Heart right ventricle (tissue), 16 donors: ENCODE results near the gene MYH9. TPM values are rescaled to one million over a fixed set of nuclear protein-coding genes. Genes with fewer than 3 reads are reported as not detected.
"Not testable (repeated sequence)": the region's sequence is repeated elsewhere in the genome, so short reads cannot be mapped to it uniquely, and the experiment has no call there.

Experiments used
- ATAC-seq, 8 donors: fragments of 200-7000 bp; cut with Tn5 transposase; one replicate each; pipeline ENCODE4 v1.9.1; 2020; ENCODE audit warnings: mild to moderate bottlenecking in 8 of 8, moderate library complexity in 8 of 8, moderate number of reproducible peaks in 1 of 8
- DNase-seq, 2 donors: peaks; one replicate each; pipeline ENCODE4 v3.0.0-alpha.2; 2020
- H3K27ac ChIP-seq, 10 donors: fragments of 200-600 bp; sonication (generic) in 2 of 10; one replicate each; pipeline versions ENCODE4 v1.5.0 to v1.8.0; 2020 to 2022; ENCODE audit warnings: mild to moderate bottlenecking in 3 of 10
- H3K27me3 ChIP-seq, 7 donors: fragments of 200-600 bp; one replicate each; pipeline ENCODE4 v1.8.0; 2021 to 2022; ENCODE audit warnings: mild to moderate bottlenecking in 2 of 7
- H3K36me3 ChIP-seq, 9 donors: fragments of 200-600 bp; sonication (generic) in 1 of 9; one replicate each; pipeline versions ENCODE4 v1.5.0 to v1.8.0; 2020 to 2022; ENCODE audit warnings: mild to moderate bottlenecking in 2 of 9
- H3K4me1 ChIP-seq, 9 donors: fragments of 200-600 bp; sonication (generic) in 1 of 9; one replicate each; pipeline versions ENCODE4 v1.5.0 to v1.8.0; 2020 to 2022; ENCODE audit warnings: mild to moderate bottlenecking in 4 of 9
- H3K4me3 ChIP-seq, 10 donors: fragments of 200-600 bp; sonication (generic) in 2 of 10; one replicate each; pipeline versions ENCODE4 v1.5.0 to v1.8.0; 2020 to 2022; ENCODE audit warnings: mild to moderate bottlenecking in 7 of 10, moderate library complexity in 2 of 10
- H3K9me3 ChIP-seq, 11 donors: fragments of 200-600 bp in 10 of 11; sonication (generic) in 2 of 11; one replicate each; pipeline versions ENCODE4 v1.5.0 to v1.8.0; 2013 to 2022; ENCODE audit warnings: mild to moderate bottlenecking in 2 of 11, control low read depth in 1 of 11, moderate library complexity in 1 of 11
- WGBS, 2 donors: extraction: QIAGEN DNeasy Blood & Tissue Kit; methylation state at CpG; one replicate each; pipeline ENCODE4 v1.1.7; 2013; ENCODE audit warnings: inconsistent platforms in 1 of 2; 5-methylcytosine and 5-hydroxymethylcytosine counted together
- intact Hi-C, 10 donors: fragments of 100-400 bp; cut with DNase I; formaldehyde crosslinking; loops; one replicate each; pipeline versions ENCODE4 v1.11.1 to v1.14.2; 2022
- polyA plus RNA-seq, 2 donors: library from polyadenylated mRNA; stranded (reverse); fragments of 200-250 nt; gene quantifications; one replicate each; pipeline ENCODE4 v1.2.3, GENCODE V29; 2013
- total RNA-seq, 10 donors: library from RNA; stranded (reverse); fragmentation: NEBNext Ultra II Directional in 3 of 10; extraction: Animal tissue kit (Norgen Biotek cat#: 25700) in 3 of 10; gene quantifications; one replicate each; pipeline versions ENCODE4 v1.2.1 to v1.2.4, GENCODE V29; 2021 to 2023
- TF ChIP-seq, protein P1 (sequence below), 9 donors: fragments of 200-600 bp; sonication (generic) in 2 of 9; IDR thresholded peaks; one replicate each; pipeline versions ENCODE4 v1.5.0 to v1.8.0; 2021 to 2022; ENCODE audit warnings: antibody characterized with exemption in 9 of 9, mild to moderate bottlenecking in 5 of 9, moderate library complexity in 1 of 9
- donor health status: Arrhythmogenic right ventricular cardiomyopathy.
- donor health status: ischemic (EF 13 %, LVEDD 7.1; RV severe dilation, severe dysfunction).
- donor health status: healthy with polysubstance abuse.
- donor health status: DM: no; HTN: yes; CAD: no.
- donor health status: DM: no; HTN: no; CAD: no.
- donor health status: ischemic (EF 25% LVEDD 6.9; RV normal size, moderate dysfunction).
- donor health status: ischemic (EF 25% LVEDD 5.7; RV mildly dilated, moderate dysfunction).
- donor health status: healthy.
- donor health status: DM: yes; HTN: yes; CAD: no.
- donor health status: Ischemic cardiomyopathy.
- donor health status: ischemic (EF 35%, LVEDD 5.7; RV mildly dilated, moderate dysfunction).
- donor health status: nonischemic (EF 11% LVEDD 7.7; RV severe dilation, severe dysfunction).
- donor health status: DM: yes; HTN: yes; CAD: no.
- donor health status: PGD.
- donor health status: ischemic (EF 29% LVEDD 5.4; RV normal size, mild dysfunction).
- donor health status: nonischemic (EF 23%, LVEDD 6.1; RV moderate dilation, normal function).

MYH9 gene
- total and polyA plus RNA-seq, 12 donors: 132 to 345 (median 189) TPM

DNA sequence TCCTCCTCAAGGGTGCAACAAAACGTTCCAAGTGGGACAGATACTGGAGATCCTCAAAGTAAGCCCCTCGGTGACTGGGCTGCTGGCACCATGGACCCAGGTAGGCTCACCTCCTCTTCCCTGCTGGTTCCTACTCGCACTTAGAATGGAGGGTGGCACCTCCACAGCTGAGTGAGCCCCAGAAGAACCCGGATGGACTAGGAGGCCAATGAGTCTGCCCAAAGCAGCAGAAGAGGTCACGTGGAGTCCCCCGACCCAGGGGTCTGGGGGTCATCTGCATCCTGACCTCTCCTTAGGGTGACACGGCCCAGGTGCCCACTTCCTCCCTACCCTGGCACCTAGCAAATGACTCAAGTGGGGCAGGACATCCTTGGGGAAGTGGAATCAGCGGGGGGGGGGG lies 130.5 kb downstream of the MYH9 start:
- Histone ChIP-seq H3K36me3 (peaks cover 0 to 59% (median 5%) of the 10 kb centered on the region in 9 donors), H3K4me1 (peaks cover 13 to 81% (median 60%) of the 10 kb centered on the region in 9 donors), H3K27ac (peak overlapping the region in 7 of 10 donors; percentile 1 to 86 (median 57)), H3K27me3 (no peaks in the 10 kb centered on the region), H3K4me3 (no peak overlapping the region), H3K9me3 (no peaks in the 10 kb centered on the region)
- TF ChIP-seq, protein P1, sequence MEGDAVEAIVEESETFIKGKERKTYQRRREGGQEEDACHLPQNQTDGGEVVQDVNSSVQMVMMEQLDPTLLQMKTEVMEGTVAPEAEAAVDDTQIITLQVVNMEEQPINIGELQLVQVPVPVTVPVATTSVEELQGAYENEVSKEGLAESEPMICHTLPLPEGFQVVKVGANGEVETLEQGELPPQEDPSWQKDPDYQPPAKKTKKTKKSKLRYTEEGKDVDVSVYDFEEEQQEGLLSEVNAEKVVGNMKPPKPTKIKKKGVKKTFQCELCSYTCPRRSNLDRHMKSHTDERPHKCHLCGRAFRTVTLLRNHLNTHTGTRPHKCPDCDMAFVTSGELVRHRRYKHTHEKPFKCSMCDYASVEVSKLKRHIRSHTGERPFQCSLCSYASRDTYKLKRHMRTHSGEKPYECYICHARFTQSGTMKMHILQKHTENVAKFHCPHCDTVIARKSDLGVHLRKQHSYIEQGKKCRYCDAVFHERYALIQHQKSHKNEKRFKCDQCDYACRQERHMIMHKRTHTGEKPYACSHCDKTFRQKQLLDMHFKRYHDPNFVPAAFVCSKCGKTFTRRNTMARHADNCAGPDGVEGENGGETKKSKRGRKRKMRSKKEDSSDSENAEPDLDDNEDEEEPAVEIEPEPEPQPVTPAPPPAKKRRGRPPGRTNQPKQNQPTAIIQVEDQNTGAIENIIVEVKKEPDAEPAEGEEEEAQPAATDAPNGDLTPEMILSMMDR (IDR thresholded peaks at IDR 0.05): no peak
- DNase-seq: no peak
- 74 to 92% methylated on average over 7 to 8 of the region's 8 CpGs for WGBS, 2 donors
- no peak for ATAC-seq
- intact Hi-C loops: loop anchor here in 2 of 10 donors (5.0 to 10.0 kb wide), 2 partner anchors 53 to 60 kb away; partner anchors contain the start of gene APOL4 (in 1 of the 2)

DNA sequence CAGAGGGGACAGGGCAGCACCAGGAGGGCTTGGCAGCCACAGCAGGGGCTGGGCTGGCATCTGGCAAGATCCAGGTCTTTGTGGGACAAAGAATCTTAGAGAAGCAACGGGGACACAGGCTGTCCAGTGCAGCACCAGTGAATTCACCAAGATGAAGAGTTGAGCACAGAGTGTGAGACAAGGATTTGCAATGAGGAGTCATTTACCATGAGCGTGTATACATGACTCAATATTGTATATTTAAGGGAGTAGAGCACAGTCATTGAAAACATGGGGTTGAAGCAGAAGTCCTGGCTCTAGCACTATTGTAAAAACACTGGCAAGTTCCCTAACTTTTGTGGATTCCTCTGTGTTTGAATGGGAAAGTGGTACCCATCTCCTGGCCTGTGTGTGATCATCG lies 131.3 kb downstream of the MYH9 start:
- WGBS, 2 donors: 88 to 91% methylated on average over 3 of the region's 3 CpGs
- ATAC-seq (no peak), DNase-seq (no peak)
- Histone ChIP-seq H3K9me3 (no peaks in the 10 kb centered on the region), H3K4me1 (peaks cover 13 to 81% (median 62%) of the 10 kb centered on the region in 9 donors), H3K27me3 (no peaks in the 10 kb centered on the region), H3K27ac (peak overlapping the region in 8 of 10 donors; percentile 31 to 86 (median 58)), H3K36me3 (peaks cover 0 to 51% (median 5%) of the 10 kb centered on the region in 9 donors), H3K4me3 (no peak overlapping the region)
- intact Hi-C loops: loop anchor here in 2 of 10 donors (5.0 to 10.0 kb wide), 2 partner anchors 52 to 59 kb away; partner anchors contain the start of gene APOL4 (in 1 of the 2)
- TF ChIP-seq, protein P1 (IDR thresholded peaks at IDR 0.05): no peak

DNA sequence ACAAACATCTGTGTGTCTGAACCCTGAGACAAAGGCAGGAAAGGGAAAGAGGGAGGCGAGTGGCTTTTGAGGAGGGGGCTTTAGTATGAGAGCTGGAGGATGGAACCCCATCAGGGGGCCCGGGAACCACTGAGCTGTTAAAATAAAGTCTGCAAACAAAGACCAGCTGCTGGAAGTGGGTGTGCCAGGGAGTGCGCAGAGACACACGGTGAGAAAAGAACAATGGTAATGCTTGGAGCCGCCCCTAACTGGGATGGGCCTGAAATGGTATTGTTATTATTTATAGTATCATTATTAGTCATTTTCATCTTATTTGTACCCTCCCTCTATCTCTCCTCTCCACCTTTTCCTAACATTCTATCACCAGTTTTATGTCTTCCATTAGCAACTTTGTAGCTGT lies 132.2 kb downstream of the MYH9 start:
- H3K27me3 ChIP-seq, DNase-seq, H3K9me3 ChIP-seq: not testable (repeated sequence)
- 90% methylated on average over 1 of the region's 5 CpGs; no CpG with 5 or more reads in 1 of the 2 donors for WGBS, 2 donors
- intact Hi-C loops: loop anchor here in 2 of 10 donors (5.0 to 10.0 kb wide), 2 partner anchors 51 to 58 kb away; partner anchors contain the start of gene APOL4 (in 1 of the 2)
- peaks cover 0 to 42% (median 0%) of the 10 kb centered on the region in 9 donors for H3K36me3 ChIP-seq
- peaks cover 13 to 77% (median 62%) of the 10 kb centered on the region in 9 donors for H3K4me1 ChIP-seq
- peak; percentile 22 to 61 (median 45) for ATAC-seq
- H3K27ac ChIP-seq: peak overlapping the region; percentile 59 to 92 (median 90)
- peak overlapping the region in 8 of 10 donors; percentile 8 to 65 (median 59) for H3K4me3 ChIP-seq

DNA sequence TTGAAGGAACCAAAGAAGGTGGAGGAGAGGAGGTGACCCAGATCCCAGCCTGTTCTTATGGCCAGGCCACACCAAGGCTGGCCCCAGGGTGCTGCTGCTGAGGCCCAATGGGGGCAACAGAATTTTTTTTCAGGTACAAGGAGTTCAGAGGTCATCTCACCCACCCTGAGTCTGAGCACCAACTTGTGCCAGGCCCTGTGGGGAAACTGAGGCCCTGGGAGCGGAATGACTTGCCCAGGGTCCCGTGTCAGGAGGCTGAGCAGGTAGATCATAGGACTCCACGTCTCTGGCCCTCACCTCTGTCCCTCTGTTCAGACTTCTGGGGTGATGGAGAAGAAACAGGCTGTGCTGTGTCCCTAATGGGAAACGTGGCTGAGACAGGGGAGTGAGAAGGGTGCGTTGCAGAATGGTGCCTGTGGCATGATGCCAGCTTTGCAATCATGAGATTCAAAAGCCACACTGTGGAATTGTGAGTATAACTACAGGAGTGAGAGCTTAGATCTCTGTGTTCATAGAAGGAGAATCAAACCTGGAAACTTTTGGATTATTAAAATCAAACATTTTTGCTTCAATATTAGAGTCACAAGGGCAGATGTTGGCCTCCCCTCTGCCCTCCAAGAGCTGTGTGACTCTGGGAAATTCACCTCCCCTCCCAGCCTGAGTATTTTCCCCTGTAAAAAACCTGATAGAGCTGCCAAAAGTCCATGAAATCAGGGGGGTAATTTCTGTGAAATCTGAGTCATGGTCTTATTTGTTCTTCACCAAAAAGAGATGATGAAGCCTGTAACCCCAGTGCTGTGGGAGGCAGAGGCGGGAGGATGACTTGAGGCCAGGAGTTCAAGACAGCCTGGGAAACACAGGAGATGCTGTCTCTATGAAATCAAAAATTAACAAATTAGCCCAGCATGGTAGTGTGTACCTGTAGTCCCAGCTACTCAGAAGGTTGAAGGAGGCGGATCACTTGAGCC lies 134.0 kb downstream of the MYH9 start:
- H3K4me3 ChIP-seq: peak overlapping the region; percentile 16 to 65 (median 58)
- ATAC-seq (peak in 4 of 8 donors; percentile 1 to 33 (median 22)), DNase-seq (no peak)
- H3K27ac ChIP-seq: peak overlapping the region; percentile 62 to 92 (median 90)
- TF ChIP-seq, protein P1 (IDR thresholded peaks at IDR 0.05): no peak
- no peaks in the 10 kb centered on the region for H3K27me3 ChIP-seq
- no peaks in the 10 kb centered on the region for H3K9me3 ChIP-seq
- 52 to 62% methylated on average over 7 of the region's 7 CpGs for WGBS, 2 donors
- peaks cover 0 to 25% (median 0%) of the 10 kb centered on the region in 9 donors for H3K36me3 ChIP-seq
- intact Hi-C loops: loop anchor here in 1 of 10 donors (10.0 kb wide), 1 partner anchor 49 kb away; the partner anchor contains the start of gene APOL4
- H3K4me1 ChIP-seq: peaks cover 7 to 62% (median 44%) of the 10 kb centered on the region in 9 donors
